Measurements from ENCODE around the gene HOXC9.

The HOXC9 gene

GRCh38 chr12:53963434-53964314 lies 36.3 kb upstream of the HOXC9 start:
- DNase-seq, result no peak

GRCh38 chr12:53964315-53964713 lies 35.6 kb upstream of the HOXC9 start:
- DNase-seq, result no peak

GRCh38 chr12:53965281-53966084 lies 34.5 kb upstream of the HOXC9 start:
- no peak for DNase-seq

- DNase-seq, result no peak
Measured at GRCh38 chr12:53966085-53966384, 33.9 kb upstream of the HOXC9 start.

GRCh38 chr12:53966385-53967133 lies 33.4 kb upstream of the HOXC9 start:
- DNase-seq, result no peak

- DNase-seq, result no peak
Measured at GRCh38 chr12:53967421-53967925, 32.5 kb upstream of the HOXC9 start.

GRCh38 chr12:53968214-53969127 lies 31.5 kb upstream of the HOXC9 start:
- DNase-seq, result no peak

- no peak for DNase-seq
Measured at GRCh38 chr12:53969588-53970259, 30.2 kb upstream of the HOXC9 start.

GRCh38 chr12:53970451-53970850 lies 29.5 kb upstream of the HOXC9 start:
- DNase-seq, result no peak

- no peak for DNase-seq
Measured at GRCh38 chr12:53971129-53971528, 28.8 kb upstream of the HOXC9 start.

GRCh38 chr12:53971686-53972085 lies 28.3 kb upstream of the HOXC9 start:
- DNase-seq, result no peak

- DNase-seq, result no peak
Measured at GRCh38 chr12:53972152-53972702, 27.7 kb upstream of the HOXC9 start.

GRCh38 chr12:53972722-53973235 lies 27.2 kb upstream of the HOXC9 start, which contains the start of gene HOXC11:
HOXC11 (plus strand) TSS chr12:53973126; CDS start chr12:53973242, 116 bp downstream.
- no peak for DNase-seq

GRCh38 chr12:53973236-53974042 lies 26.5 kb upstream of the HOXC9 start:
- no peak for DNase-seq

- DNase-seq, result no peak
Measured at GRCh38 chr12:53974084-53975063, 25.6 kb upstream of the HOXC9 start, which contains the start of gene HOTAIR. HOTAIR (minus strand) TSS chr12:53974954.

GRCh38 chr12:53975064-53975471 lies 24.9 kb upstream of the HOXC9 start:
- no peak for DNase-seq

GRCh38 chr12:53975479-53976152 lies 24.3 kb upstream of the HOXC9 start:
- no peak for DNase-seq

Data from NCI-H446 (cell line).